22Rv1 (cell line): ENCODE data around the gene MAP1LC3A.

Source experiments
- H3K27ac ChIP-seq: fragments of 450-650 bp; 2 replicates; pipeline ENCODE4 v1.5.1; 2017
- CTCF ChIP-seq: fragments of 450-650 bp; IDR thresholded peaks from 2 replicates; pipeline ENCODE4 v1.5.1; 2017; ENCODE audit warnings: mild to moderate bottlenecking
- ZFX ChIP-seq: fragments of 450-650 bp; IDR thresholded peaks from 2 replicates; pipeline ENCODE4 v1.6.1; 2017; ENCODE audit warnings: antibody characterized with exemption, borderline replicate concordance

Gene MAP1LC3A

GRCh38 chr20:34577061-34577460 is 18.5 kb downstream of the MAP1LC3A start:
- TF ChIP-seq ZFX (no peak), CTCF (no peak)

GRCh38 chr20:34578025-34578424 is 19.5 kb downstream of the MAP1LC3A start:
- no peak overlapping the region for H3K27ac ChIP-seq
- TF ChIP-seq CTCF (no peak), ZFX (no peak)

More at GRCh38 chr20:34577061-34577460, 18.5 kb downstream of the MAP1LC3A start:
- no peak overlapping the region for H3K27ac ChIP-seq

- H3K27ac ChIP-seq, result no peak overlapping the region
- no peak for TF ChIP-seq ZFX
- no peak for TF ChIP-seq CTCF
These were observed 20.0 kb downstream of the MAP1LC3A start for GRCh38 chr20:34578521-34578920.

- no peak overlapping the region for H3K27ac ChIP-seq
- TF ChIP-seq CTCF (no peak), ZFX (no peak)
These were observed 20.9 kb downstream of the MAP1LC3A start for GRCh38 chr20:34579191-34579978.

- TF ChIP-seq ZFX (no peak), CTCF (no peak)
These were observed 21.7 kb downstream of the MAP1LC3A start for GRCh38 chr20:34579979-34580940.

GRCh38 chr20:34581341-34582184 is 23.0 kb downstream of the MAP1LC3A start:
- TF ChIP-seq CTCF (no peak), ZFX (no peak)
- H3K27ac ChIP-seq, result no peak overlapping the region

More at GRCh38 chr20:34579979-34580940, 21.7 kb downstream of the MAP1LC3A start:
- no peak overlapping the region for H3K27ac ChIP-seq
